ENCODE measurements around the gene ST6GAL1.
"Not testable (repeated sequence)": the region's sequence is repeated elsewhere in the genome, so short reads cannot be mapped to it uniquely, and the experiment has no call there.

The ST6GAL1 gene

GRCh38 chr3:186886202-186886981 lies 43.9 kb upstream of the ST6GAL1 start:
- no peaks in the 10 kb centered on the region for H3K9me3 ChIP-seq
- TF ChIP-seq, protein P1, sequence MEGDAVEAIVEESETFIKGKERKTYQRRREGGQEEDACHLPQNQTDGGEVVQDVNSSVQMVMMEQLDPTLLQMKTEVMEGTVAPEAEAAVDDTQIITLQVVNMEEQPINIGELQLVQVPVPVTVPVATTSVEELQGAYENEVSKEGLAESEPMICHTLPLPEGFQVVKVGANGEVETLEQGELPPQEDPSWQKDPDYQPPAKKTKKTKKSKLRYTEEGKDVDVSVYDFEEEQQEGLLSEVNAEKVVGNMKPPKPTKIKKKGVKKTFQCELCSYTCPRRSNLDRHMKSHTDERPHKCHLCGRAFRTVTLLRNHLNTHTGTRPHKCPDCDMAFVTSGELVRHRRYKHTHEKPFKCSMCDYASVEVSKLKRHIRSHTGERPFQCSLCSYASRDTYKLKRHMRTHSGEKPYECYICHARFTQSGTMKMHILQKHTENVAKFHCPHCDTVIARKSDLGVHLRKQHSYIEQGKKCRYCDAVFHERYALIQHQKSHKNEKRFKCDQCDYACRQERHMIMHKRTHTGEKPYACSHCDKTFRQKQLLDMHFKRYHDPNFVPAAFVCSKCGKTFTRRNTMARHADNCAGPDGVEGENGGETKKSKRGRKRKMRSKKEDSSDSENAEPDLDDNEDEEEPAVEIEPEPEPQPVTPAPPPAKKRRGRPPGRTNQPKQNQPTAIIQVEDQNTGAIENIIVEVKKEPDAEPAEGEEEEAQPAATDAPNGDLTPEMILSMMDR (IDR thresholded peaks at IDR 0.05): no peak
- H3K27me3 ChIP-seq: no peaks in the 10 kb centered on the region
- H3K4me3 ChIP-seq (ENCODE audit: low read depth in 1 of 2, low read length in 1 of 2): no peak overlapping the region
- peaks cover 0 to 15% of the 10 kb centered on the region in 2 experiments for H3K4me1 ChIP-seq (ENCODE audit: control insufficient read depth in 1 of 2, insufficient read depth in 1 of 2, low read depth in 1 of 2, low read length in 1 of 2)
- H3K27ac ChIP-seq: no peak overlapping the region
- no peaks in the 10 kb centered on the region for H3K36me3 ChIP-seq

GRCh38 chr3:186887507-186887938 lies 42.8 kb upstream of the ST6GAL1 start:
- H3K9me3 ChIP-seq; H3K27ac ChIP-seq; H3K27me3 ChIP-seq; H3K4me1 ChIP-seq (ENCODE audit: control insufficient read depth in 1 of 2, insufficient read depth in 1 of 2, low read depth in 1 of 2, low read length in 1 of 2); H3K4me3 ChIP-seq (ENCODE audit: low read depth in 1 of 2, low read length in 1 of 2); H3K36me3 ChIP-seq: not testable (repeated sequence)

GRCh38 chr3:186888569-186888968 lies 41.8 kb upstream of the ST6GAL1 start:
- H3K4me3 ChIP-seq (ENCODE audit: low read depth in 1 of 2, low read length in 1 of 2): no peak overlapping the region
- H3K27me3 ChIP-seq: no peaks in the 10 kb centered on the region
- TF ChIP-seq, protein P1 (IDR thresholded peaks at IDR 0.05): no peak
- no peak overlapping the region for H3K27ac ChIP-seq
- no peaks in the 10 kb centered on the region for H3K36me3 ChIP-seq
- no peaks in the 10 kb centered on the region for H3K9me3 ChIP-seq
- H3K4me1 ChIP-seq (ENCODE audit: control insufficient read depth in 1 of 2, insufficient read depth in 1 of 2, low read depth in 1 of 2, low read length in 1 of 2): no peaks in the 10 kb centered on the region

GRCh38 chr3:186889698-186890097 lies 40.6 kb upstream of the ST6GAL1 start:
- H3K36me3 ChIP-seq; H3K9me3 ChIP-seq; H3K4me1 ChIP-seq (ENCODE audit: control insufficient read depth in 1 of 2, insufficient read depth in 1 of 2, low read depth in 1 of 2, low read length in 1 of 2); H3K4me3 ChIP-seq (ENCODE audit: low read depth in 1 of 2, low read length in 1 of 2); H3K27me3 ChIP-seq: not testable (repeated sequence)
- H3K27ac ChIP-seq: peak overlapping the region; percentile 57

DNA sequence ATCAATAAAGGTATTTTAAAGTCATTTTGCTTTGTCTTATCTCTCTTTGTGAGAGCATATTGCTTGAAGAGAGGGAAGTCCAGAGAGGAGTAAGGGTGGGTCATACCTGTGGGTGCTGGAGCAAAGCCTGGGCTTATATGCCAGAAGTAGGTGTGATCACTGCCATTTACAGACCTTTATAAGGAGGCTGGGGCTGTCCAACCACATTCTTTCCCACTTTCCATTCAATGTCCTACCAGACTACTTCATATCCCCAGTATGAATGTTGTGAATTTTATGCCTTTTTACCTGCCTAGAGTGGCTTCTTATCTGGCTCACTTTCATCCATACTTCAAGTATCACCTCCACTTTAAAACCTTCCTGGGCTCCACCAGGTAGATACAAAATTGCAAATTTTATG lies 39.4 kb upstream of the ST6GAL1 start:
- Histone ChIP-seq H3K9me3 (no peaks in the 10 kb centered on the region), H3K27me3 (no peaks in the 10 kb centered on the region), H3K27ac (no peak overlapping the region), H3K4me1 (ENCODE audit: control insufficient read depth in 1 of 2, insufficient read depth in 1 of 2, low read depth in 1 of 2, low read length in 1 of 2) (no peaks in the 10 kb centered on the region), H3K36me3 (no peaks in the 10 kb centered on the region), H3K4me3 (ENCODE audit: low read depth in 1 of 2, low read length in 1 of 2) (no peak overlapping the region)
- TF ChIP-seq, protein P1 (IDR thresholded peaks at IDR 0.05): no peak

DNA sequence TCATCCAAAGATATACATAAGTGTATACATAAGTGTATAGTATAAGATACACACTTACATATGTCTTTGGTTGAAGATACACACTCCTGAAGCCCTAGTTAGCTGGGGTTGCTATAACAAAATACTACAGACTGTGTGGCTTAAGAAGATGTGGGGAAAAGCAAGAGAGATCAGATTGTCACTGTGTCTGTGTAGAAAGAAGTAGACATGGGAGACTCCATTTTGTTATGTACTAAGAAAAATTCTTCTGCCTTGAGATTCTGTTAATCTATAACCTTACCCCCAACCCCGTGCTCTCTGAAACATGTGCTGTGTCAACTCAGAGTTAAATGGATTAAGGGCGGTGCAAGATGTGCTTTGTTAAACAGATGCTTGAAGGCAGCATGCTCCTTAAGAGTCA lies 37.3 kb upstream of the ST6GAL1 start:
- not testable (repeated sequence) for H3K4me1 ChIP-seq (ENCODE audit: control insufficient read depth in 1 of 2, insufficient read depth in 1 of 2, low read depth in 1 of 2, low read length in 1 of 2); H3K4me3 ChIP-seq (ENCODE audit: low read depth in 1 of 2, low read length in 1 of 2); H3K9me3 ChIP-seq; H3K36me3 ChIP-seq; H3K27me3 ChIP-seq; H3K27ac ChIP-seq

- Histone ChIP-seq H3K4me3 (ENCODE audit: low read depth in 1 of 2, low read length in 1 of 2) (no peak overlapping the region), H3K4me1 (ENCODE audit: control insufficient read depth in 1 of 2, insufficient read depth in 1 of 2, low read depth in 1 of 2, low read length in 1 of 2) (no peaks in the 10 kb centered on the region), H3K27ac (no peak overlapping the region), H3K9me3 (no peaks in the 10 kb centered on the region), H3K36me3 (no peaks in the 10 kb centered on the region), H3K27me3 (no peaks in the 10 kb centered on the region)
- TF ChIP-seq, protein P1 (IDR thresholded peaks at IDR 0.05): no peak
Measured at GRCh38 chr3:186895406-186895805, 34.9 kb upstream of the ST6GAL1 start.

All from neutrophil (primary cell).